NCI-H526 treated with DMSO at 0.1 percent for 48 hours (cell line): ENCODE results near the gene LRBA.
"Not testable (repeated sequence)": the region's sequence is repeated elsewhere in the genome, so short reads cannot be mapped to it uniquely, and the experiment has no call there.

Source experiments
- DNase-seq: peaks from one replicate; lab custom pipeline; 2025; lab: John Stamatoyannopoulos, UW

LRBA gene

DNA sequence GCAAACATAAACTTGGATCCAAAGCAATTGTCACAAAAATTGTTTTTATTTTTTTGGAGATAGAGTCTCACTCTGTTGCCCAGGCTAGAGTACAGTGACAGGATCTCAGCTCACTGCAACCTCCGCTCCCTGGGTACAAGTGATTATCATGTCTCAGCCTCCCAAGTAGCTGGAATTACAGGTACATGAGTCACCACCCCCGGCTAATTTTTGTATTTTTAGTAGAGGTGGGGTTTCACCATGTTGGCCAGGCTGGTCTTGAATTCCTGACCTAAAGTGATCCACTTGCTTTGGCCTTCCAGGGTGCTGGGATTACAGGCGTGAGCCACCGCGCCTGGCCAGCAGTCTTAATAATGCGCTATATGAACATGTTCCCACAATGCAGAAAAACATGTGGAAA is 272.2 kb downstream of the LRBA start:
- DNase-seq: not testable (repeated sequence)

GRCh38 chr4:150739591-150739990 is 275.5 kb downstream of the LRBA start:
- no peak for DNase-seq

DNA sequence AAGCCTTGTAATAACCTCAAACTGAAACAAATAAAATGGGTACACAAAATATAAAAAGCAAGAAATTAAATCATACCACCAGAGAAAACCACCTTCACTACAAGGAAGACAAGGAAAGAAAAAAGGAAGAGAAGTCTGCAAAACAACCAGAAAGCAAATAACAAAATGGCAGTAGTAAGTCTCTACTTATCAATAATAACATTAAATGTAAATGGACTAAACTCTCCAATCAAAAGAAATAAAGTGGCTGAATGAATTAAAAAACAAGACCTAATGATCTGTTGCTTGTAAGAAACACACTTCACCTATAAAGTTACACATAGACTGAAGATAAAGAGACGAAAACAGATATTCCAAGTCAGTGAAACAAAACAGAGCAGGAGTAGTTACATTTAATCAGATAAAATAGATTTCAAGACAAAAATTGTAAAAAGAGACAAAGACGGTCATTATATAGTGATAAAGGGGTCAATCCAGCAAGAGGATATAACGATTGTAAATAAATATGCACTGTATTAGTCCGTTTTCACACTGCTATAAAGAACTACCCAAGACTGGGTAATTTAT is 289.0 kb downstream of the LRBA start:
- no peak for DNase-seq

DNA sequence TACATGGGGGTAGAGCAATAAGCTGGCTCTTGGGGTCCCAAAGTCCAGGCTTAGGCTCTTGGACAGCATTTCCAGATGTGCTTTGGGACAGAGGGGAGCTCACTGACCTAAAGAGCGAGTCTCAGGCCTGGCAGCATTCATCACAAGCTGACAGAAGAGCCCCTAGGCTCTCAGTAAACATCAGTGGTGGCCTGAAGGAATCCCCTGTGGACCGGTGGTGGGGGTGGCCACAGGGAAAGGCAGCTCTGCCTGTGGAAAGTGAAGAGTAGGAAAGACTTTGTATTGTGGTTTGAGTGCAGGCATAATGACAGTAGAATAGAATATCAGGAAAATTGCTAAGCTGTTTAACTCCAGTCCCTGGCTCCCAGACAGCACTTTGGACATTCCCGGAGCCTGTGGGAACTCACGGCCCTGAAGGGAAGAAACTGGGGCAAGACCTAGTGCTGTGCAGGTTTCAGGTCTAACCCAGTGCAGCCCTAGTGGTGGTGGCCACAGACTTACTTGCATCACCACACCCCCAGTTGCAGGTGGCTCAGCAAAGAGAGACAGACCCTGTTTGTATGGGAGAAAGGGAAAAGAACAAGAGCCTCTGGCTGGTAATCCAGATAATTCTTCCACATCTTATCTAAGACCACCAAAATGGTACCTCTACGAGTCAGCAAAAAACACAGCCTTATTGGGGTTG is 291.2 kb downstream of the LRBA start:
- DNase-seq: no peak

GRCh38 chr4:150722908-150723362 is 292.1 kb downstream of the LRBA start:
- DNase-seq: no peak

DNA sequence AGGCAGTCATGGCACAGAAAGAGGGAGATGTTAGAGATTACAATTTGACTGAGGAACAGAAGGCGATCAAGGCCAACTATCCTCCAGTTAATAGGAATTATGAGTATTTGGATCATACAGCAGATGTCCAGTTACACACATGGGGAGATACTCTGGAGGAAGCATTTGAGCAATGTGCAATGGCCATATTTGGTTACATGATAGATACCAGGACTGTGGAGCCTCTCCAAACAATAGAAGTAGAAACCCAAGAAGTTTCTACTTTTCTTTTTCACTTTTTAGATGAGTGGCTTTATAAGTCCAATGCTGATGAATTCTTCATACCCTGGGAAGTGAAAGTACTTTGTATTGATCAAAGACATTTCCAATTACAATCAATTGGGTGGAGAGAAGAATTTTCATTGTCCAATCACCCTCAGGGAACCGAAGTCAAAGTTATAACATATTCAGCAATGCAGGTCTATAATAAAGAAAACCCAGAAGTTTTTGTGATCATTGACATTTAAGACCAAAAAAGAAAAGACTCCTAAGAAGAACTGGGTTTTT is 294.0 kb downstream of the LRBA start:
- no peak for DNase-seq

DNA sequence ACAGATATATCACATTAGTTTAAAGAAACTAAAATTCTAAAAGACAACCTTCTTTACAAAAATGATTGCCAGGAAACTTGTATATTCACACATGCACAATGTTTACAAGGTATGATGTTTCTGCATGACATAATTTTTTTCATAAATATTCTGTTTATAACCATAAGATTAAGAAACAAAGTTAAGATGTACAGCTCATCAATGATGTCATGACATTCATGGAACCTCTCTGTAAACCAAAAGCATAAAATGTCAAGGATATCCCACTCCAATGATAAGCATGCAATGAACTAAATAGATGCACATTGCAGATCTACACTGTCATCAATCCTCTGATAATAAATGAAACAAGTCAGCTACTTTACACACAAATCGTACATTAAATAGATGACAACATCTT is 297.1 kb downstream of the LRBA start:
- no peak for DNase-seq

DNA sequence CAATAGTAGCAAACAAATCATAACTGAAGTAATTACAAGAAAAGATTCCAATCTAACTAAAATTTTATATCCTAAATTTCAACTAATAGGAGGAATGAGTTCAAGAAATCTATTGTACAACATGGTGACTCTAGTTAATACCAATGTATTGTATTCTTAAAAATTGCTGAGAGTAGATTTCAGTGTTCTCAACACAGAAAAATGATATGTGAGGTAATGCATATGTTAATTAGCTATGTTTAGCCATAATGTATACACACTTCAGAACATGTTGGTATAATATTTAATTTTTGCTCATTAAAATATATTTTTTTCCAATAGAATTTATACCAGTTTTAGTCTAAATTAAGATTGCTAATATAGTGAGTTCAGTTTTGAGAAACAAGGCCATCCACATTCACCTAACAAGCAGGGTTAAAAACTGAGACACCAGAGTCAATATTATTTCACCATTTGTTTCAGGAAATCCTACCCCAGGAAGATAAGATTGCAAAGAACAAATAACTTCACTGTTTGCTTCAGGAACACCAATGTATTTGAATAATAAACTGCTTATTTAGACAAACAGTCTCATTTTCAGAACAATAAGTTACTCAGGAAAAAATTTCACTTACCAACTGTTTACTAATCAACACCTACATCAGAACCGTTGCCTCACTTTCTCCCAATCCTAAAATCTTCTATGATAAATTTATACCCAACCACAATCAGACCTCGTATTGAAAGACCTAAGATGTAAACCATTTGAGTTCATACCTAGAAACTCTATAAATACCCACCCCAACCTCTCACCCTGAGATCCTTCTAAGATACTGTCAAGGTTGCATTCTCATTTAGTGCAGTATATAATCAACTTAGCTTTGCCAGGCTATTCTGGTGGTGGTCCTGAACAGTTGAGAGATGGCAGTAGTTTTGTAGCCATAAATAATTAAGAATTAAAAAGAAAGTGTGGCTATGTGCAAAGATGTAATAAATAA is 300.3 kb downstream of the LRBA start:
- DNase-seq: no peak

DNA sequence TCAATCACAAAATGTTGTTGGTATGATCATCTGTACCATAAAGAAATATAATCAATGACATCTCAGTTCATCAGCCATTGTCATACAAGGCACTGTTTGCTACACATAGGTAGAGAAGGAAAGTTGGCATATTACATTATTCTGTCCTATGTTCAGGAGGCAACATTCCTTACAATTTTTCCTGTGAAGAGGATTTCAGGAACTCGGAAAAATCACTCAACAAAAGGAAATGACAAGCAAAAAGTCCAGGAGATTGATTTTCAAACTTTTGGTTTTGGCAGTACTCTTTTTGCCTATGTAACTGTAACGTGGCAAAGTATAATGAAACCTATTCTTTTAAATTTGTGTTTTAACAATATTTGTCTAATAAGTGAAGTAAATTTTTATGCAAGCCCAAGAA is 301.8 kb downstream of the LRBA start:
- DNase-seq: no peak

GRCh38 chr4:150710770-150711375 is 304.2 kb downstream of the LRBA start:
- DNase-seq: no peak

- DNase-seq: no peak
These were observed 307.1 kb downstream of the LRBA start for GRCh38 chr4:150708004-150708403.

DNA sequence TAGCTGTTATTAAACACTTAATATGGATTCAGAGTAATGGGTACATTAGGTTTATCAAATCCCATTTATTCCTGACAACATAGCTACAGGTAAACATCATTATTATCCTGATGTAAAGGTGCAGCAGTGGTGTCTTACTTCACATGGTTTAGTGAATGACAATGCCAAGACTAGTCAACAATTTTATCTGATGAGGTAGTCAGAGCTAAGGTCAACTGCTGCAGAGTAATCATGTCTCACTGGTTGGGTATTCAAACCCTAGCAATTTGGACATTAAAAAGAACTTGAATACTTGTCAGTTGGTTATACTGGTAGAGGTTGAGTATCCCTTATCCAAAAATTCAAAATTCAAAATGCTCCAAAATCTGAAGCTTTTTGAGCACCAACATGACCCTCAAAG is 315.5 kb downstream of the LRBA start:
- DNase-seq: no peak

- no peak for DNase-seq
These were observed 319.9 kb downstream of the LRBA start for GRCh38 chr4:150695162-150695561.

DNA sequence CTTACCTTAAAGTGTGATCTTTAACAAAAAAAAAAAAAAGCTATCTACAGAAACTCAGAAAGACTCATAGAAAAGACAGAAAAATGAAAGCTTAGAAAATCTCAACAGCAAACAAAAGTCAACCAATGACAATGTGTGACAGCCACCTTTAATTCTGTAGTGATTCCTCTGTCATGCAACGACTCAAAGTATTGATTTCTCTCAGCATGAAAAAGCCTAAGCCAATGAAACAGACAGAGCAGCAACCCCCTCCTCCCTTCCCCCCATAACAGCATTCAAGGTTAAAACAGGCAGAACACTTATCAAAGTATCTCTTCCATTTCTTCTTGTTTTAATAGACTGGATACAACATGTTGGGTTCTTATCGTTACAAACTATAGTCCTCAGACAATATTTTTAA is 320.6 kb downstream of the LRBA start:
- DNase-seq: no peak

GRCh38 chr4:150683775-150684350 is 331.2 kb downstream of the LRBA start:
- peak; percentile 86 for DNase-seq

- DNase-seq: peak; percentile 92
These were observed 333.0 kb downstream of the LRBA start for GRCh38 chr4:150682126-150682525.

- peak; percentile 83 for DNase-seq
These were observed 334.0 kb downstream of the LRBA start for GRCh38 chr4:150681063-150681462.

GRCh38 chr4:150680651-150681050 is 334.4 kb downstream of the LRBA start:
- no peak for DNase-seq

DNA sequence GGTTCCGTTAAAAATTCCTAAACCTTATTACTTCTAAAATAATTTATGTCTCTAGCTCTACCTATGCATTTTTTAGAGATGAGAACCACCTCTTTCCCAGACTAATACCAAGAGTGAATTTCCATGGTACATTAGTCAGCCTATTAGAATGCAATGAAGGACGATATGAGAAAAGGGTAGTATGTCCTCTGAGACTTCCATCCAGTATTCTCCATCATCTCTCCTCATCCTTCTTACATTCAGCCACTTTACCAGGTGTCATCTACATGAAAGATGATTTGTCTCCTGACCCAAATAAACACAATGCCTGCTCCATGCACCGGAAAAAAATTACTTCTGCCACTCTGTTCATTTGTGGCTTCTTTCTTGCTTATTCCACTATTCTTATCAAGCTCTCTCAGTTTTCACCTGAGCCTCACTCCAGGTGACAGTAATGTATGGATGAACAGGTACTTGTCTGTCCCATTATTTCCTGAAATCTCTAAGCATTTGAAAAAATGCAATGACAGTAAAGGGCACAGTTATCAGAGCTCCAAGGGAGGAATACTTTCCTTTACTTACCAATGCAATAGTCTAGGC is 335.2 kb downstream of the LRBA start:
- DNase-seq: no peak

DNA sequence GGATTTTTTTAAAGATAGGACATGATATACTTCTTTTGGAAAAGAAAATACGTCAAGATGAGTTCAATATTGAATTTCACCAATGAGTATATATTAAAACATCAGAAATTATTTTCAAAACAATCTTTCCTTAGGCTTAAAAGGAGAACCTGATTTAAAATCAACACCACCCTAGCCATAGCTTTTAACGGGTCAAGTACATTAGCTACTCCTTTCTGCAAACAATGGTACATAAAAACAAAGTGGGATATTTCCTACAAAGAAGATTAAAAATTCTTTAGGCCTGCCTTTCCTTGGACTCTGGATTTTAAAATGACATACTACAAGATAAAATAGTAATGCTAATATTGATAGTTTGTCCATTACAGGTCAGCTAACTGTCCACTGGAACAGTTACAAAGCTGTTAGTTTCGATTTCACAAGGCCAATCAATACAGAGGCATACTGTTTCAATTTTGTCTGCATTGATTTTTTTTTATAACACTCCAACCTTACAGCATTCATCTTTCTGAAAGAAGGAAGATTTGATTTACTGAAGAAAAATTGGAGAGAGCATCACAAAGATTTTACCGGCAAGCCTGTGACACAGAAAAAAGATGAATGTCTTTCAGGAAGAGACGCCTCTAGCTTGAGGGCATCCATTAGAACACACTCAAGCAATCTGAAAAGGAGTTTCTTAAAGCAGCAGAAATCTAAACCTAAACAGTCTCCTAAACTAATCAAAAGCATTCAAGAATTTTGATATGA is 335.9 kb downstream of the LRBA start:
- DNase-seq: no peak

DNA sequence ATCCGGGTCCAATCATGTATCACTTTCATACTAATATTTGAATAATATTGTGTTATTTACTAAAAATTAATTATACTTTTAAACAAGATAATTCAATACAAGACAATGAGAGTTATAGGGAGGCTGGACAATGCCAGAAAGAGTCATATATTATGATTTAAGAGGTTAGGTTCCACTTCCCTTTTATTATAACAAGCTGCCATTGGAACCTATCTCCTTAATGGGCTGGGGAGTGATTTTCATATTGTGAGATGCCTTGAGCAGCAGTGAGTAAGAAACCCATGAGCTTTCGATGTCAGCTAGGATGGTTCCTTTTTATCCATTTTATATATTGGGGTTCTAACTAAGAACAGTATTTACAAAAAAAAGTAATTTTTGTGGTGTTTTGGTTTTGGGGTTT is 341.3 kb downstream of the LRBA start:
- DNase-seq: no peak
